ENCODE measurements around the gene GLDN.

GLDN gene

DNA sequence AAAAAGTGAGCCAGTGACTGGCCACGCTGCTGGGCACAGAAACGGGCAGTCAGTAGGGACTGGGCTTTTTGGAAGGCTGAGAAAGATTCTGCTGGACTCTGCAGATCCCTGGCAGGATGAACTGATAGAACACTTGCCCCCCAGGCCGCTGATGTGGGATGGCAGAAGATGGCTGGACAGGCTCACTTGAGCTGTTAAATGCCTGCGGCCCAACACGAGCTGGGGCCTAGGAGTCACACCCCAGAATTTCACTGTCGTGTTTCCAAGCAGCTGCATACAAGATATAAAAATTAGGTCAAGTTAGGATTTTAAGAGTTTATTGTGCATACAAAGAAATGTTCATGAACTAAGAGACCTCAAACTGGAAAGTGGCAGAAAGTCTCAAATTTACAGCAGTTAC is 26.9 kb downstream of the GLDN start:
- Histone ChIP-seq H3K4me3 (ENCODE audit: low read depth, low read length) (no peak overlapping the region), H3K27me3 (ENCODE audit: insufficient read depth, low read depth, severe bottlenecking) (no peaks in the 10 kb centered on the region), H3K9me3 (ENCODE audit: severe bottlenecking) (no peaks in the 10 kb centered on the region), H3K27ac (no peak overlapping the region), H3K36me3 (no peaks in the 10 kb centered on the region)
- TF ChIP-seq, protein P1, sequence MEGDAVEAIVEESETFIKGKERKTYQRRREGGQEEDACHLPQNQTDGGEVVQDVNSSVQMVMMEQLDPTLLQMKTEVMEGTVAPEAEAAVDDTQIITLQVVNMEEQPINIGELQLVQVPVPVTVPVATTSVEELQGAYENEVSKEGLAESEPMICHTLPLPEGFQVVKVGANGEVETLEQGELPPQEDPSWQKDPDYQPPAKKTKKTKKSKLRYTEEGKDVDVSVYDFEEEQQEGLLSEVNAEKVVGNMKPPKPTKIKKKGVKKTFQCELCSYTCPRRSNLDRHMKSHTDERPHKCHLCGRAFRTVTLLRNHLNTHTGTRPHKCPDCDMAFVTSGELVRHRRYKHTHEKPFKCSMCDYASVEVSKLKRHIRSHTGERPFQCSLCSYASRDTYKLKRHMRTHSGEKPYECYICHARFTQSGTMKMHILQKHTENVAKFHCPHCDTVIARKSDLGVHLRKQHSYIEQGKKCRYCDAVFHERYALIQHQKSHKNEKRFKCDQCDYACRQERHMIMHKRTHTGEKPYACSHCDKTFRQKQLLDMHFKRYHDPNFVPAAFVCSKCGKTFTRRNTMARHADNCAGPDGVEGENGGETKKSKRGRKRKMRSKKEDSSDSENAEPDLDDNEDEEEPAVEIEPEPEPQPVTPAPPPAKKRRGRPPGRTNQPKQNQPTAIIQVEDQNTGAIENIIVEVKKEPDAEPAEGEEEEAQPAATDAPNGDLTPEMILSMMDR (IDR thresholded peaks at IDR 0.05; ENCODE audit: low read depth, low read length): no peak
- no peak for DNase-seq

DNA sequence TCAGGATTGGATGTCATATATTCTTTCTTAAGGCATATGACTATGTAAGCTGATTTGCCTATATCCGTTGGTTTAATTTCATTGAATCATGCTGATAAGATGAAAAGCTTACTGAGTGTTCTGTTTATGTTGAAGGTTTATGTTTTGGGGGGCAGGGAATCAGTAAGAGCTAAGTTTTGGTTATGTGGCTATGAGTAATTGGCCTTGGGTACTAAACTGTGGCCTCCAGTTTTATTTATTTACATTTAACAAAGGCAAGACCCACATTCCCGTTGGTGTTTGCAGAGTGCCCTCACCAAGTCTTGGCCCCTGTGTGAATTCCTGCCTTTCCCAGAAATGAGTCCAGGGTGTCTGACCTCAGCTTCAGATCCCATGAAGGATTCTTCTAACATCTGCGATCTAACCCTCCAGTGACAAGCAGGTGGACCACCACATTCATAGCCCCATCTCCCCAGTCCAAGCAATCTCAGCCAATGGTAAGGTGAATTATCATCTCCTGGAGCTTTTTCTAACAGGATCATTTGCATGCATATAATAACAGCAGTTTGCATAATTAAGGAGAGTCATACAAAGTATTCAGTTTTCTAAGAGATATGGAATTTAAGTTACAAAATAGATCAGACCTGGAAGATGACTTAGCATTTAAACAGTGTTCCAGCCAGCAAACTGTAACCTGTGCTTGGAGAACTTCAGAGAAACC is 27.4 kb downstream of the GLDN start:
- DNase-seq: no peak
- H3K36me3 ChIP-seq: no peaks in the 10 kb centered on the region
- H3K27ac ChIP-seq: no peak overlapping the region

DNA sequence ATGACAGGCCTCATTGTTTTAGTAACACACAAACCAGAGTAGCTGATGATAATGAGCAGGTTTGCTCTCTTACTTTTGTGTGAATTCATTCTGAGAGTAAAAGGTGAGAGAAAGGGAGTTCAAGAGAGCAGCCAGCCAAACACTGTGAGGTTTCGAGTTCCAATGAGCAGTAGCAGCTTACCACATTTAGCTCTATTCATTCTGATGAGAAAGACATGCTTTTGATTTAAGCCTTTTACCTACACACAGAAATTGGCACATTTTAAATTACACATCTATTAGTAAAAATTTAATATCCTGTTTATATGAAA is 28.0 kb downstream of the GLDN start:
- Histone ChIP-seq H3K9me3 (ENCODE audit: severe bottlenecking) (no peaks in the 10 kb centered on the region), H3K4me3 (ENCODE audit: low read depth, low read length) (no peak overlapping the region), H3K27me3 (ENCODE audit: insufficient read depth, low read depth, severe bottlenecking) (no peaks in the 10 kb centered on the region), H3K36me3 (no peaks in the 10 kb centered on the region), H3K27ac (no peak overlapping the region)
- no peak for DNase-seq
- TF ChIP-seq, protein P1 (IDR thresholded peaks at IDR 0.05; ENCODE audit: low read depth, low read length): no peak

More for the DNA sequence above, 27.4 kb downstream of the GLDN start:
- no peak overlapping the region for H3K4me3 ChIP-seq (ENCODE audit: low read depth, low read length)
- H3K27me3 ChIP-seq (ENCODE audit: insufficient read depth, low read depth, severe bottlenecking): no peaks in the 10 kb centered on the region
- TF ChIP-seq, protein P1 (IDR thresholded peaks at IDR 0.05; ENCODE audit: low read depth, low read length): no peak
- H3K9me3 ChIP-seq (ENCODE audit: severe bottlenecking): no peaks in the 10 kb centered on the region

DNA sequence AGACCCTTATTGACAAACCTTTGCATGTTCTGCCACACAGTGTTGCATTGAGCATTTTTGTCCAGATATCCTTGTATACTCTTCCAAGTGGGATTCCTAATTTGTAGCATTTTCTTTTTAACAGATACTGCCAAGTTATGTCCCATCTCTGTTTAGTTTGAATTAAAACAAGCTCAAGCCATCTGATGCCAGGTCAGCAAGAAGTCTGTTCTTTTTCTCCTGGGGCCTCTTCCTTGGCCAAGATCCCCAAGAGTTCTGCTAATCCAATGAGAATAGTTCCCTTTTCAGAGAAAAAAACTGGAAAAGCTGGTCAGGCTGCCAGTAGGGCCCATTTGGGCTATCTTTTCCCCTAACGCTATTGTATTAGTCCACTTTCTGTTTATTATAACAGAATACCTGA is 29.8 kb downstream of the GLDN start:
- Histone ChIP-seq H3K27ac (no peak overlapping the region), H3K36me3 (no peaks in the 10 kb centered on the region), H3K9me3 (ENCODE audit: severe bottlenecking) (no peaks in the 10 kb centered on the region), H3K27me3 (ENCODE audit: insufficient read depth, low read depth, severe bottlenecking) (no peaks in the 10 kb centered on the region), H3K4me3 (ENCODE audit: low read depth, low read length) (no peak overlapping the region)
- TF ChIP-seq, protein P1 (IDR thresholded peaks at IDR 0.05; ENCODE audit: low read depth, low read length): no peak
- DNase-seq: no peak

DNA sequence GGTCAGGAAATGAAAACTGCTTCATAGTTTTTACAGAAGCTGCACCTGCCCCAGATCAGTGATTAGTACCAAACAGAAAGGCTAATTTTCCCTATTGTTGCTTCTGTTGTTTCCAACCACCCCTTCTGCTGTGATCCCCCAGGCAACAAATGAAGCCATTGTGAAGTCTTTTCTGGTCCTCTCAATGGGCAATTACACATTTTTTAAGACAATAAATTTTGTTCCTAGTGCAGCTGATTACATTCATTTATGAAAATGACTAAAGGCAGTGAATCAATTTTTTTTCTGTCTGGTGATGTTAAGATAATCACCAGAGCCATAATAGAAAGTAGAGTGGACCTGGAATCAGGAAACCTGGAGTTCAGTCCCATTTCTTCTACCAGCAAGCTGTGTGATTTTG is 32.7 kb downstream of the GLDN start:
- H3K4me3 ChIP-seq (ENCODE audit: low read depth, low read length): no peak overlapping the region
- H3K27ac ChIP-seq: no peak overlapping the region
- H3K9me3 ChIP-seq (ENCODE audit: severe bottlenecking): no peaks in the 10 kb centered on the region
- no peaks in the 10 kb centered on the region for H3K27me3 ChIP-seq (ENCODE audit: insufficient read depth, low read depth, severe bottlenecking)
- TF ChIP-seq, protein P1 (IDR thresholded peaks at IDR 0.05; ENCODE audit: low read depth, low read length): no peak
- no peaks in the 10 kb centered on the region for H3K36me3 ChIP-seq
- DNase-seq: no peak

Measured in WERI-Rb-1 (cell line).